Measurements from ENCODE around the gene KNSTRN.

Gene KNSTRN

DNA sequence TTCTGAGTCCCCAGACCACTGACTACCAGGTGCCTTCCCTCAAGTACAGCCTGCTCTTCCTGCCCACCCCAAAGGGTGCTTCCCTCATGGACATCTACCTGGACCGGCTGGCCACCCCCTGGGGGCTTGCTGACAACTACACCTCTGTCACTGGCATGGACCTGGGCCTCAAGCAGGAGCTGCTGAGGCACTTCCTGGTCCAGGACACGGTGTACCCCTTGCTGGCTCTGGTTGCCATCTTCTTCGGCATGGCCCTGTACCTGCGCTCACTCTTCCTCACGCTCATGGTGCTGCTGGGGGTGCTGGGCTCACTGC lies 15.2 kb upstream of the KNSTRN start:
- TF ChIP-seq, protein P1, sequence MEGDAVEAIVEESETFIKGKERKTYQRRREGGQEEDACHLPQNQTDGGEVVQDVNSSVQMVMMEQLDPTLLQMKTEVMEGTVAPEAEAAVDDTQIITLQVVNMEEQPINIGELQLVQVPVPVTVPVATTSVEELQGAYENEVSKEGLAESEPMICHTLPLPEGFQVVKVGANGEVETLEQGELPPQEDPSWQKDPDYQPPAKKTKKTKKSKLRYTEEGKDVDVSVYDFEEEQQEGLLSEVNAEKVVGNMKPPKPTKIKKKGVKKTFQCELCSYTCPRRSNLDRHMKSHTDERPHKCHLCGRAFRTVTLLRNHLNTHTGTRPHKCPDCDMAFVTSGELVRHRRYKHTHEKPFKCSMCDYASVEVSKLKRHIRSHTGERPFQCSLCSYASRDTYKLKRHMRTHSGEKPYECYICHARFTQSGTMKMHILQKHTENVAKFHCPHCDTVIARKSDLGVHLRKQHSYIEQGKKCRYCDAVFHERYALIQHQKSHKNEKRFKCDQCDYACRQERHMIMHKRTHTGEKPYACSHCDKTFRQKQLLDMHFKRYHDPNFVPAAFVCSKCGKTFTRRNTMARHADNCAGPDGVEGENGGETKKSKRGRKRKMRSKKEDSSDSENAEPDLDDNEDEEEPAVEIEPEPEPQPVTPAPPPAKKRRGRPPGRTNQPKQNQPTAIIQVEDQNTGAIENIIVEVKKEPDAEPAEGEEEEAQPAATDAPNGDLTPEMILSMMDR (IDR thresholded peaks at IDR 0.05; ENCODE audit: low read length, missing control alignments) = no peak
- no peak overlapping the region for H3K4me3 ChIP-seq (replicated peaks; ENCODE audit: low read depth, low read length)
- no peak for DNase-seq (ENCODE audit: low read depth)

DNA sequence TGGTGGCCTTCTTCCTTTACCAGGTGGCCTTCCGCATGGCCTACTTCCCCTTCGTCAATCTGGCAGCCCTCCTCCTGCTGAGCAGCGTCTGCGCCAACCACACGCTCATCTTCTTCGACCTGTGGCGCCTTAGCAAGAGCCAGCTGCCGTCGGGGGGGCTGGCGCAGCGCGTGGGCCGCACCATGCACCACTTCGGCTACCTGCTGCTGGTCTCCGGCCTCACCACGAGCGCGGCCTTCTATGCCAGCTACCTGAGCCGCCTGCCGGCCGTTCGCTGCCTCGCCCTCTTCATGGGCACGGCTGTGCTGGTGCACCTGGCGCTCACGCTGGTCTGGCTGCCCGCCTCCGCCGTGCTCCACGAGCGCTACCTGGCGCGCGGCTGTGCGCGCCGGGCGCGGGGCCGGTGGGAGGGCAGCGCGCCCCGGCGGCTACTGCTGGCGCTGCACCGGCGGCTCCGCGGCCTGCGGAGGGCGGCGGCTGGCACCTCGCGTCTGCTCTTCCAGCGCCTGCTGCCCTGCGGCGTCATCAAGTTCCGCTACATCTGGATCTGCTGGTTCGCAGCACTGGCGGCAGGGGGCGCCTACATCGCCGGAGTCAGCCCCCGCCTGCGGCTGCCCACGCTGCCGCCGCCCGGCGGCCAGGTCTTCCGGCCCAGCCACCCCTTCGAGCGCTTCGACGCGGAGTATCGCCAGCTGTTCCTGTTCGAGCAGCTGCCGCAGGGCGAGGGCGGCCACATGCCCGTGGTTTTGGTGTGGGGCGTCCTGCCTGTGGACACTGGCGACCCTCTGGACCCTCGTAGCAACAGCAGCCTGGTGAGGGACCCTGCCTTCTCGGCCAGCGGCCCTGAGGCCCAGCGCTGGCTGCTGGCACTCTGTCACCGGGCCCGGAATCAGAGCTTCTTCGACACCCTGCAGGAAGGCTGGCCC lies 14.6 kb upstream of the KNSTRN start:
- peak overlapping the region; percentile 21 for H3K4me3 ChIP-seq (replicated peaks; ENCODE audit: low read depth, low read length)
- DNase-seq (ENCODE audit: low read depth) = peak; percentile 90
- TF ChIP-seq, protein P1 (IDR thresholded peaks at IDR 0.05; ENCODE audit: low read length, missing control alignments) = peak; percentile 46

DNA sequence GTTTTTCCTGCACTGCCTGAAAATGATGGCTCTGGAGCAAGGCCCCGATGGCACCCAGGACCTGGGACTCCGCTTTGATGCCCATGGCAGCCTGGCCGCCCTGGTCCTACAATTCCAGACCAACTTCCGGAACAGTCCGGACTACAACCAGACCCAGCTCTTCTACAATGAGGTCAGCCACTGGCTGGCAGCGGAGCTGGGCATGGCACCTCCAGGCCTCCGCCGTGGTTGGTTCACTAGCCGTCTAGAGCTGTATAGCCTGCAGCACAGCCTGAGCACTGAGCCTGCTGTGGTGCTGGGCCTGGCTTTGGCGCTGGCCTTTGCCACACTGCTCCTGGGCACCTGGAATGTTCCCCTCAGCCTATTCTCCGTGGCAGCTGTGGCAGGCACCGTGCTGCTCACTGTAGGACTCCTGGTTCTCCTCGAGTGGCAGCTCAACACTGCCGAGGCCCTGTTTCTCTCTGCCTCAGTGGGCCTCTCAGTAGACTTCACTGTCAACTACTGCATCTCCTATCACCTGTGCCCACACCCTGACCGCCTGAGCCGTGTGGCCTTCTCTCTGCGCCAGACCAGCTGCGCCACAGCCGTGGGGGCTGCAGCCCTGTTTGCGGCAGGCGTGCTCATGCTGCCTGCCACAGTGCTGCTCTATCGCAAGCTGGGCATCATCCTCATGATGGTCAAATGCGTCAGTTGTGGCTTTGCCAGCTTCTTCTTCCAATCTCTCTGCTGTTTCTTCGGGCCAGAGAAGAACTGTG lies 13.6 kb upstream of the KNSTRN start:
- no peak overlapping the region for H3K4me3 ChIP-seq (replicated peaks; ENCODE audit: low read depth, low read length)
- DNase-seq (ENCODE audit: low read depth) = no peak
- TF ChIP-seq, protein P1 (IDR thresholded peaks at IDR 0.05; ENCODE audit: low read length, missing control alignments) = no peak

DNA sequence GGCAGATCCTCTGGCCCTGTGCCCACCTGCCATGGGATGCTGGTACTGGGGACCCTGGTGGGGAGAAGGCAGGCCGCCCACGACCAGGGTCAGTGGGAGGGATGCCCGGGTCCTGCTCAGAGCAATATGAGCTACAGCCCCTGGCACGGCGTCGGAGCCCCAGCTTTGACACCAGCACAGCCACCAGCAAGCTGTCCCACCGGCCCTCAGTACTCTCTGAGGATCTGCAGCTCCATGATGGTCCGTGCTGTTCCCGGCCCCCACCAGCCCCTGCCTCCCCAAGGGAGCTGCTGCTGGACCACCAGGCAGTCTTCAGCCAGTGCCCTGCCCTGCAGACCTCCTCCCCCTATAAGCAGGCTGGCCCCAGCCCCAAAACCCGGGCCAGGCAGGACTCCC lies 13.0 kb upstream of the KNSTRN start:
- TF ChIP-seq, protein P1 (IDR thresholded peaks at IDR 0.05; ENCODE audit: low read length, missing control alignments) = no peak
- no peak for DNase-seq (ENCODE audit: low read depth)
- no peak overlapping the region for H3K4me3 ChIP-seq (replicated peaks; ENCODE audit: low read depth, low read length)

DNA sequence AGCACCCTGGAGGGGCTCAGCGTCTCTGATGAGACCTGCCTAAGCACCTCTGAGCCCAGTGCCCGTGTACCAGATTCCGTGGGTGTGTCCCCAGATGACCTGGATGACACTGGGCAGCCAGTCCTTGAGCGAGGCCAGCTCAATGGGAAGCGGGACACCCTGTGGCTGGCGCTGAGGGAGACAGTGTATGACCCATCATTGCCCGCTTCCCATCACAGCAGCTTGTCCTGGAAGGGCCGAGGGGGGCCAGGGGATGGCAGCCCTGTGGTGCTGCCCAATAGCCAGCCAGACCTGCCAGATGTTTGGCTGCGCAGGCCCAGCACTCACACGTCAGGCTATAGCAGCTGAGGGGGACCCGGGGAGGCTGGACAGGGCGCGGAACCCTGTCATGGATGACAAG lies 12.6 kb upstream of the KNSTRN start:
- TF ChIP-seq, protein P1 (IDR thresholded peaks at IDR 0.05; ENCODE audit: low read length, missing control alignments) = no peak
- no peak for DNase-seq (ENCODE audit: low read depth)
- H3K4me3 ChIP-seq (replicated peaks; ENCODE audit: low read depth, low read length) = no peak overlapping the region

DNA sequence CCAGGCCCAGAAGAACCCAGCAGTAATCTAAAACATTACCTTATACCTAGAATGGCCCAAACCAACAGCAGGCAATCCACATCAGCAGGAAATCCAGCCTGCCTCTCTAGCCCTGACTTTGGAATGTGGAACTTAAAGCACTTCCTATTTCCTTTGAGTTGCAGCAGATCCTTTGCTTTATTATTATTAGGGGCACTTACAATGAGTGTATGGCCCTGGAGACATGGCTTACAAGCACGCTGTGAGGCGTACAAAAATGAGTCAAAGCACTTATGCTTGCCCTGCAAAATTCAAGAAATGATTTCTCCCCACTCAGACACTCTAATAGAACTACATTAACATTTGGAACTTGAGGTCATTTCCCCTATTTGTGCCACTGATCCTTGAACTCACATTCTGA lies 9.5 kb upstream of the KNSTRN start:
- H3K4me3 ChIP-seq (replicated peaks; ENCODE audit: low read depth, low read length) = no peak overlapping the region
- TF ChIP-seq, protein P1 (IDR thresholded peaks at IDR 0.05; ENCODE audit: low read length, missing control alignments) = no peak
- DNase-seq (ENCODE audit: low read depth) = peak; percentile 18
